Keratinocyte (primary cell): ENCODE results near the gene RNASE13. TPM values are rescaled to one million over a fixed set of nuclear protein-coding genes. Genes with fewer than 3 reads are reported as not detected.
A peak's percentile ranks its signal among the peaks of the same experiment; 100 is the strongest.

Experiments used
- DNase-seq: peaks from one replicate; pipeline ENCODE4 v3.0.0-alpha.2; 2011; ENCODE audit warnings: low read depth, missing footprints, low spot score
- FAIRE-seq: peaks from 2 replicates; lab custom pipeline; 2011; peaks lifted over from hg19 to GRCh38; lab: Jason Lieb, UNC
- H2AFZ ChIP-seq: 2 replicates; pipeline ENCODE4 v1.6.0; 2012; ENCODE audit warnings: low read length, control low read depth, inconsistent platforms; ENCODE audit not compliant: control insufficient read depth
- H3K27ac ChIP-seq: 2 replicates; pipeline ENCODE4 v1.5.1; 2011; ENCODE audit warnings: low read length; ENCODE audit not compliant: control insufficient read depth, insufficient read depth
- H3K27me3 ChIP-seq: 3 replicates; pipeline ENCODE4 v1.6.0; 2011; ENCODE audit warnings: low read length; ENCODE audit not compliant: control insufficient read depth, insufficient read depth; ENCODE audit errors: extremely low read depth
- H3K36me3 ChIP-seq, 2 experiments: 2 replicates in 1 of 2; 3 replicates in 1 of 2; pipeline ENCODE4 v1.5.1; 2011; ENCODE audit warnings: low read length in 2 of 2, mild to moderate bottlenecking in 1 of 2; ENCODE audit not compliant: control insufficient read depth in 2 of 2, insufficient read depth in 2 of 2; ENCODE audit errors: extremely low read depth in 1 of 2
- H3K4me1 ChIP-seq: 3 replicates; pipeline ENCODE4 v1.5.1; 2011; ENCODE audit warnings: low read length; ENCODE audit not compliant: control insufficient read depth, insufficient read depth; ENCODE audit errors: extremely low read depth
- H3K4me2 ChIP-seq: 3 replicates; pipeline ENCODE4 v1.6.0; 2011; ENCODE audit warnings: low read depth, low read length; ENCODE audit not compliant: control insufficient read depth, insufficient read depth; ENCODE audit errors: extremely low read depth
- H3K4me3 ChIP-seq, 3 experiments: fragments of 200-600 bp in 1 of 3; sonication (generic) in 1 of 3; 2 replicates in 2 of 3; 3 replicates in 1 of 3; pipeline ENCODE4 v1.5.1; 2011 to 2016; ENCODE audit warnings: low read length in 3 of 3, mild to moderate bottlenecking in 3 of 3, control low read depth in 2 of 3, inconsistent platforms in 1 of 3, low read depth in 1 of 3, mixed read lengths in 1 of 3, mixed run types in 1 of 3, moderate library complexity in 1 of 3; ENCODE audit not compliant: control insufficient read depth in 2 of 3, insufficient read depth in 2 of 3; ENCODE audit errors: extremely low read depth in 1 of 3
- H3K79me2 ChIP-seq: 2 replicates; pipeline ENCODE4 v1.6.0; 2012; ENCODE audit warnings: low read length; ENCODE audit not compliant: control insufficient read depth, insufficient read depth
- H3K9ac ChIP-seq: 3 replicates; pipeline ENCODE4 v1.6.0; 2011; ENCODE audit warnings: low read length; ENCODE audit not compliant: control insufficient read depth, insufficient read depth; ENCODE audit errors: extremely low read depth
- H3K9me1 ChIP-seq: 3 replicates; pipeline ENCODE4 v1.6.0; 2011; ENCODE audit warnings: low read length; ENCODE audit not compliant: control insufficient read depth, insufficient read depth; ENCODE audit errors: extremely low read depth
- H3K9me3 ChIP-seq: 2 replicates; pipeline ENCODE4 v1.5.1; 2012; ENCODE audit warnings: low read depth, low read length; ENCODE audit not compliant: control insufficient read depth
- H4K20me1 ChIP-seq: 3 replicates; pipeline ENCODE4 v1.6.0; 2011; ENCODE audit warnings: low read length; ENCODE audit not compliant: control insufficient read depth, insufficient read depth; ENCODE audit errors: extremely low read depth
- CTCF ChIP-seq, 3 experiments: IDR thresholded peaks in 1 of 3; conservative IDR thresholded peaks in 1 of 3; optimal IDR thresholded peaks in 1 of 3; 2 replicates in 2 of 3; 3 replicates in 1 of 3; pipeline versions ENCODE3 to v1.5.1; 2011; ENCODE audit warnings: low read length in 3 of 3, mild to moderate bottlenecking in 3 of 3, moderate library complexity in 2 of 3, control low read depth in 1 of 3, inconsistent platforms in 1 of 3; ENCODE audit not compliant: insufficient read depth in 2 of 3; ENCODE audit errors: extremely low read depth in 1 of 3
- EZH2 ChIP-seq: IDR thresholded peaks from one replicate; pipeline ENCODE4 v1.6.1; 2012; ENCODE audit warnings: inconsistent platforms, mild to moderate bottlenecking, low read length, moderate library complexity
- dilution Hi-C: fragments of 300-500 bp; cut with MboI; formaldehyde crosslinking; loops from one replicate; pipeline ENCODE4 v1.7.0; 2020; ENCODE audit warnings: low sequenced_read_pairs; ENCODE audit not compliant: extremely low pct_ligation_motif_present
- polyA plus RNA-seq, 5 experiments: library from polyadenylated mRNA; depleted of rRNA in 3 of 5; stranded (reverse) in 3 of 5; stranded (forward) in 1 of 5; unstranded in 1 of 5; fragments of >200 nt; gene quantifications; 1 replicate in 1 of 5; 2 replicates in 3 of 5; 3 replicates in 1 of 5; pipeline versions ENCODE4 v1.2.1 to v1.2.3, GENCODE V29; 2011 to 2012; ENCODE audit warnings: missing spikeins in 2 of 5, low read depth in 1 of 5, low replicate concordance in 1 of 5

The RNASE13 gene
- polyA plus RNA-seq, 1 donor (not counting 4 experiments of a cell fraction or from before 2014, with no cell fraction given), result not detected

DNA sequence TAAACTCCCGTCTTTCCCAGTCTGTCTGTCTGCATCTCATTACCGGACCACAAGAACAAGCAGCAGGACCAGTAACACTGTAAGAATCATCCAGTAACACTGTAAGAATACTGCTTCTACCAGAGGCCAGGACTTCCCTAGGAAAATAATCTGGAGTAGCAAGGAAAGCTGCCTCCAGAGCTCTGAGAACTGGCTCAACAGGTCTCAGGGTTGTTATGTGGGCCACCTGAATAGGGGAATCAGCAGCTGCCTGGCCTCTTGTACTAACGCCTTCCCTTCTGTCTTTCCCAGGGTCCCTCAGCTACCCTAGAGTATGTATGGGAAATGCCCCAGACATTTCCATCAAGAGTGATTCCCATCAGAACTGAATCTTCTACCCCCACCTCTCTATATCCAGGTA lies 36.5 kb downstream of the RNASE13 start:
- H3K36me3 ChIP-seq, result peaks cover 18 to 24% of the 10 kb centered on the region in 2 experiments
- FAIRE-seq (no peak), DNase-seq (no peak)
- no peaks in the 10 kb centered on the region for H3K79me2 ChIP-seq
- H3K9ac ChIP-seq, result no peak overlapping the region
- no peaks in the 10 kb centered on the region for H3K9me1 ChIP-seq
- peak overlapping the region; percentile 66 for H3K4me2 ChIP-seq
- H3K4me1 ChIP-seq, result peaks cover 17% of the 10 kb centered on the region
- H3K27ac ChIP-seq, result peak overlapping the region; percentile 47
- H3K27me3 ChIP-seq, result no peaks in the 10 kb centered on the region
- no peaks in the 10 kb centered on the region for H4K20me1 ChIP-seq
- TF ChIP-seq CTCF (optimal IDR thresholded peaks at IDR 0.05 in 1 of 3, IDR thresholded peaks at IDR 0.05 in 1 of 3, conservative IDR thresholded peaks at IDR 0.05 in 1 of 3; ENCODE audit: extremely low read depth in 1 of 3, insufficient read depth in 2 of 3, low read length in 3 of 3), result no peak
- no peak for TF ChIP-seq EZH2
- no peaks in the 10 kb centered on the region for H3K9me3 ChIP-seq
- H2AFZ ChIP-seq, result no peak overlapping the region
- no peak overlapping the region for H3K4me3 ChIP-seq
- dilution Hi-C loops, result no loop called here

GRCh38 chr14:20997564-20997963 lies 37.0 kb downstream of the RNASE13 start:
- FAIRE-seq, result no peak
- peaks cover 17% of the 10 kb centered on the region for H3K4me1 ChIP-seq
- no peak for DNase-seq
- TF ChIP-seq EZH2, result no peak
- TF ChIP-seq CTCF (optimal IDR thresholded peaks at IDR 0.05 in 1 of 3, IDR thresholded peaks at IDR 0.05 in 1 of 3, conservative IDR thresholded peaks at IDR 0.05 in 1 of 3; ENCODE audit: extremely low read depth in 1 of 3, insufficient read depth in 2 of 3, low read length in 3 of 3), result no peak
- no peaks in the 10 kb centered on the region for H3K9me3 ChIP-seq
- H3K79me2 ChIP-seq, result no peaks in the 10 kb centered on the region
- H4K20me1 ChIP-seq, result no peaks in the 10 kb centered on the region
- no peak overlapping the region for H3K4me3 ChIP-seq
- H3K27me3 ChIP-seq, result no peaks in the 10 kb centered on the region
- no peak overlapping the region for H2AFZ ChIP-seq
- peaks cover 19 to 27% of the 10 kb centered on the region in 2 experiments for H3K36me3 ChIP-seq
- no peaks in the 10 kb centered on the region for H3K9me1 ChIP-seq
- dilution Hi-C loops, result no loop called here
- H3K27ac ChIP-seq, result no peak overlapping the region
- H3K9ac ChIP-seq, result no peak overlapping the region
- no peak overlapping the region for H3K4me2 ChIP-seq
